ENCODE data around the gene KCNC1. TPM values are rescaled to one million over a fixed set of nuclear protein-coding genes. Genes with fewer than 3 reads are reported as not detected.

KCNC1 gene
- total and polyA plus RNA-seq, 9 of the 15 experiments (the other 6 are each of a cell fraction or from before 2014, with no cell fraction given) = 0.05 to 0.08 TPM; not detected in 7

DNA sequence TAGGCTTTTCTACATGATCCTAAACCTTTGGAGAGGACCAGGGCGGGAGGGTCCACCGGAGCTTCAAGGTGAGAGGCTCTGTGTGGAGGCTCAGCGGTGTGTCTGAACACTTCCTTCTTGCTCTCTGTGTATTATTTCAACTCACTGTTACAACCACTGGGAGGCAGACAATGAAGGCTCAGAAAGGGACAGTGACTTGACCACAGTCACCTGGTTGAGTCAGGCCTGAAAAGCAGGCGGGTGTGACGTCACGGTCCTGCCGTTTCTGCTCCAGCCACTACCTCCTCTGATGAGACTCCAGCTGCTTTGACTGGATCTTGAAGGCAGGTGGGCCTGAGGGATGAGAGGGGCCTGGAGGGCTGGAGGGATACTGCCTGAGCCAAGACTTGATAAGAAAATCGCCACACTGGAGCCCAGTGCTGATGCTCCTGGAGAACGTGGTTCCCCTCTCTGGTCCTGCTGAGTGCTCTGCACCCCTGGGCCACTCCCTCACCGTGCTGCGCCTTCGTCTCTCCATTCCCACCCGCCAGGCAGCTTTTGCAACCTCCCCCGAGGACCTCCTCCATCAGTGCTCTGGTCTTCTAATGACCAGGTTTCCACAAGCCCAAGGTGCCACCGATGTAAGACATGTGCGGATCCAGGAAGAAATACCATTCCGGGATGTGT lies 27.9 kb downstream of the KCNC1 start:
- POLR2A ChIA-PET = no interaction called here
- FAIRE-seq (peak; percentile 69), ATAC-seq (peak; percentile 71), DNase-seq (ENCODE audit: extremely low read depth in 1 of 4, low spot score in 3 of 4) (peak; percentile 41 to 48 (median 45))
- peaks cover 0 to 17% of the 10 kb centered on the region in 2 experiments; a peak in 3 of 5 replicates for H3K27me3 ChIP-seq (ENCODE audit: control insufficient read depth in 2 of 2, insufficient read depth in 2 of 2, low read length in 2 of 2)
- CTCF ChIA-PET (ENCODE audit: low intra/inter-chr PET ratio) = interaction anchor here (4.7 kb wide), 1 partner anchor 217 kb away, joined by 42 read pairs; no protein-coding TSS in a partner anchor
- H4K20me1 ChIP-seq (replicated peaks; ENCODE audit: control insufficient read depth, insufficient read depth, low read length) = peaks cover 12% of the 10 kb centered on the region; the same call in 1 of the 2 replicates
- H3K27ac ChIP-seq (ENCODE audit: extremely low read depth, low read depth, low read length) = no peak overlapping the region
- BruUV-seq (replicated peaks) = no TSS peak
- no peaks in the 10 kb centered on the region for H3K9me3 ChIP-seq (replicated peaks; ENCODE audit: control insufficient read depth, insufficient read depth, low read depth, low read length)
- H2AFZ ChIP-seq (ENCODE audit: low read depth, low read length) = no peak overlapping the region
- H3K79me2 ChIP-seq (ENCODE audit: control insufficient read depth, insufficient read depth, low read length) = no peaks in the 10 kb centered on the region
- intact Hi-C loops (cut with micrococcal nuclease) = loop anchor here (5.0 kb wide), 1 partner anchor 70 kb away; no protein-coding TSS in a partner anchor
- H3K36me3 ChIP-seq (ENCODE audit: control insufficient read depth, insufficient read depth, low read length) = no peaks in the 10 kb centered on the region
- H3K9me1 ChIP-seq (ENCODE audit: control insufficient read depth, insufficient read depth, low read length) = no peaks in the 10 kb centered on the region
- H3K4me3 ChIP-seq = no peak overlapping the region
- peaks cover 0 to 5% of the 10 kb centered on the region in 2 experiments; a peak in 1 of 5 replicates for H3K4me1 ChIP-seq (replicated peaks in 1 of 2; ENCODE audit: control insufficient read depth in 2 of 2, insufficient read depth in 2 of 2, low read length in 2 of 2)
- 0 out of 4 replicates have a peak overlapping the region, but pooled peaks of 1 of the 2 experiments have one; percentile 13 for H3K9ac ChIP-seq (ENCODE audit: insufficient read depth in 1 of 2, low read depth in 2 of 2, low read length in 2 of 2)
- in situ Hi-C loops (cut with MboI) = no loop called here
- 11% methylated on average over 17 of the region's 17 CpGs for WGBS (ENCODE audit: insufficient coverage, low coverage, missing lambda C conversion rate)
- no peak overlapping the region for H3K4me2 ChIP-seq (ENCODE audit: insufficient read depth, low read length)
- TF ChIP-seq RBM14 (IDR thresholded peaks at IDR 0.05; ENCODE audit: borderline replicate concordance, insufficient read depth, low read depth, low read length) = no peak
- TF ChIP-seq TOE1 (IDR thresholded peaks at IDR 0.05; ENCODE audit: borderline replicate concordance) = no peak
- no peak for TF ChIP-seq TOE1 (CRISPR knock-in tag; IDR thresholded peaks at IDR 0.05; ENCODE audit: borderline replicate concordance, low read depth)
- TF ChIP-seq MAFK (IDR thresholded peaks at IDR 0.05; ENCODE audit: low read length) = no peak
- TF ChIP-seq CREB1 (IDR thresholded peaks at IDR 0.05) = peak; percentile 49; the same call in 1 of the 2 replicates
- TF ChIP-seq CREB1 (CRISPR knock-in tag; IDR thresholded peaks at IDR 0.05) = peak; percentile 54; the same call in 1 of the 2 replicates
- no peak for TF ChIP-seq ZNF311 (CRISPR knock-in tag; IDR thresholded peaks at IDR 0.05)
- no peak for TF ChIP-seq DDX20 (tag; IDR thresholded peaks at IDR 0.05; ENCODE audit: low read depth)
- no peak for TF ChIP-seq MTF1 (CRISPR knock-in tag; IDR thresholded peaks at IDR 0.05; ENCODE audit: borderline replicate concordance)
- no peak for TF ChIP-seq SMC3 (conservative IDR thresholded peaks at IDR 0.05; ENCODE audit: insufficient read depth, low read depth, low read length)
- TF ChIP-seq, protein P1, sequence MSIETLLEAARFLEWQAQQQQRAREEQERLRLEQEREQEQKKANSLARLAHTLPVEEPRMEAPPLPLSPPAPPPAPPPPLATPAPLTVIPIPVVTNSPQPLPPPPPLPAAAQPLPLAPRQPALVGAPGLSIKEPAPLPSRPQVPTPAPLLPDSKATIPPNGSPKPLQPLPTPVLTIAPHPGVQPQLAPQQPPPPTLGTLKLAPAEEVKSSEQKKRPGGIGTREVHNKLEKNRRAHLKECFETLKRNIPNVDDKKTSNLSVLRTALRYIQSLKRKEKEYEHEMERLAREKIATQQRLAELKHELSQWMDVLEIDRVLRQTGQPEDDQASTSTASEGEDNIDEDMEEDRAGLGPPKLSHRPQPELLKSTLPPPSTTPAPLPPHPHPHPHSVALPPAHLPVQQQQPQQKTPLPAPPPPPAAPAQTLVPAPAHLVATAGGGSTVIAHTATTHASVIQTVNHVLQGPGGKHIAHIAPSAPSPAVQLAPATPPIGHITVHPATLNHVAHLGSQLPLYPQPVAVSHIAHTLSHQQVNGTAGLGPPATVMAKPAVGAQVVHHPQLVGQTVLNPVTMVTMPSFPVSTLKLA (conservative IDR thresholded peaks at IDR 0.05) = no peak
- no peak for TF ChIP-seq ZNF785 (CRISPR knock-in tag; IDR thresholded peaks at IDR 0.05)
- no peak for TF ChIP-seq NCOR1 (IDR thresholded peaks at IDR 0.05)
- TF ChIP-seq, protein P2, sequence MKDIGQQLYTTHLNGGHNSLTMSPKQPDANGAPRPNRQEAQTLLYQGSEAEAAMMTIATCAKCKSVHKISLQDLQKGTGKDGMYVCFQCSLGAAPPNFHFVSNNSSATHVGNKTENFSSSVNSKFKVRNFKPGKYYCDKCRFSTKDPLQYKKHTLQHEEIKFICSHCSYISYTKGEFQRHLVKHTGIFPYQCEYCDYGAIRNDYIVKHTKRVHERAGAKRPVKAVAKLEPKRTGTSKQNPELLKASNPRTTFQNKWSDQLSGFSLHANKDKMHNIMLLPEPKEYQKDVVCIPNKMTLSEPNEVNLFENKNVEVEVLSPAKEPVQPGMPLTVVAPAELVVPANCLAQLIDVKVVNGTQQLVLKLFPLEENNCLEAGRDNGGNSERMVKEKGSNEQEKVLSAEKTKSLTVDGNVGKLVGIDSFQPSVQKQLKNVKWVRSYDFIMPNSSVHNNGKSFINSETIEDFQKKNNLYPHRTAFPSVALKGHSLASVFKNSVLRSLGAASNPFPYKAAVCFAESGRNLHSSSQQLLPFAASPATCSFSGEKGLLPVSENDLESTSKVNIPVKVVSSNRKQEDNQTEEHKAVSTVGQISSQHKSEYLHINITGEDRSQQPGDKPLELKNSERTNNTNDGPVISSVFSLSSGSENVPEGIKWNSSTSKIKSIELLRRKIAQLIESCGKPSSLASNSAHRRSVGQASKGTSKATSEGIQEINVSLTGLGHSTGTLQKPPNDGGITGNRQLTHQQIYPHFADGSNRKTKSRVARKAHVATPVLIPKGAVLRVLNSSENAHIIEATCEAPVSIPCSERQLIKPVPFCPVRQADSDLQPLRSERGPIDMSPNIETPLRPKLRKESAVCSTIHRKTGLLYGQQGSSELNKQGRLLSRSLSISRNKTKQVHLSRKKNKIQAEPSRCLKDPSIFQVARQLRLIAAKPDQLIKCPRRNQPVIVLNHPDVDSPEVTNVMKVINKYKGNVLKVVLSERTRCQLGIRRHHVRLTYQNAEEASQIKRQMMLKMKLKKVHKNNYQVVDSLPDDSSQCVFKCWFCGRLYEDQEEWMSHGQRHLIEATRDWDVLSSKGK (CRISPR knock-in tag; IDR thresholded peaks at IDR 0.05) = no peak
- TF ChIP-seq, protein P3, sequence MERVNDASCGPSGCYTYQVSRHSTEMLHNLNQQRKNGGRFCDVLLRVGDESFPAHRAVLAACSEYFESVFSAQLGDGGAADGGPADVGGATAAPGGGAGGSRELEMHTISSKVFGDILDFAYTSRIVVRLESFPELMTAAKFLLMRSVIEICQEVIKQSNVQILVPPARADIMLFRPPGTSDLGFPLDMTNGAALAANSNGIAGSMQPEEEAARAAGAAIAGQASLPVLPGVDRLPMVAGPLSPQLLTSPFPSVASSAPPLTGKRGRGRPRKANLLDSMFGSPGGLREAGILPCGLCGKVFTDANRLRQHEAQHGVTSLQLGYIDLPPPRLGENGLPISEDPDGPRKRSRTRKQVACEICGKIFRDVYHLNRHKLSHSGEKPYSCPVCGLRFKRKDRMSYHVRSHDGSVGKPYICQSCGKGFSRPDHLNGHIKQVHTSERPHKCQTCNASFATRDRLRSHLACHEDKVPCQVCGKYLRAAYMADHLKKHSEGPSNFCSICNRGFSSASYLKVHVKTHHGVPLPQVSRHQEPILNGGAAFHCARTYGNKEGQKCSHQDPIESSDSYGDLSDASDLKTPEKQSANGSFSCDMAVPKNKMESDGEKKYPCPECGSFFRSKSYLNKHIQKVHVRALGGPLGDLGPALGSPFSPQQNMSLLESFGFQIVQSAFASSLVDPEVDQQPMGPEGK (CRISPR knock-in tag; IDR thresholded peaks at IDR 0.05; ENCODE audit: borderline replicate concordance) = no peak

Data from K562 (cell line).